GM12892 (cell line): ENCODE data around the gene SHOX.

ENCODE experiments used
- POLR2A ChIP-seq: IDR thresholded peaks from 2 replicates; pipeline ENCODE4 v1.6.1; 2011; ENCODE audit warnings: low read depth, low read length, control low read depth
- POLR2AphosphoS5 ChIP-seq: IDR thresholded peaks from 2 replicates; pipeline ENCODE4 v1.6.1; 2011; ENCODE audit warnings: low read depth, low read length, control low read depth
- TAF1 ChIP-seq: IDR thresholded peaks from 2 replicates; pipeline ENCODE4 v1.6.1; 2011; ENCODE audit warnings: low read depth, mild to moderate bottlenecking, control low read depth, low read length, borderline replicate concordance

- no peak for TF ChIP-seq POLR2AphosphoS5
- TF ChIP-seq TAF1 = no peak
- TF ChIP-seq POLR2A = no peak
Observed at GRCh38 chrX:617401-617800, 13.2 kb upstream of the SHOX start.
